Neural progenitor cell (in vitro differentiated cells): ENCODE measurements around the gene SIPA1L3. TPM values are rescaled to one million over a fixed set of nuclear protein-coding genes. Genes with fewer than 3 reads are reported as not detected.

Source experiments
- DNase-seq: peaks from one replicate; pipeline ENCODE4 v3.0.0-alpha.2; 2016; ENCODE audit warnings: low spot score
- H2AFZ ChIP-seq: fragments of 200-600 bp; sonication (generic); replicated peaks from 2 replicates; pipeline ENCODE4 v1.6.1; 2016; ENCODE audit warnings: antibody characterized with exemption
- H3F3A ChIP-seq: fragments of 200-600 bp; sonication (generic); 2 replicates; pipeline ENCODE4 v1.6.1; 2016; ENCODE audit warnings: antibody characterized with exemption, low read depth
- H3K27ac ChIP-seq: fragments of 200-600 bp; sonication (generic); 2 replicates; pipeline ENCODE4 v1.5.1; 2016; ENCODE audit warnings: mild to moderate bottlenecking
- H3K27me3 ChIP-seq: fragments of 200-600 bp; sonication (generic); 2 replicates; pipeline ENCODE4 v1.6.1; 2016; ENCODE audit warnings: mild to moderate bottlenecking, moderate library complexity
- H3K36me3 ChIP-seq: fragments of 200-600 bp; sonication (generic); 2 replicates; pipeline ENCODE4 v1.5.1; 2016
- H3K4me1 ChIP-seq: fragments of 200-600 bp; sonication (generic); 2 replicates; pipeline ENCODE4 v1.6.1; 2016; ENCODE audit warnings: mixed run types
- H3K4me2 ChIP-seq: fragments of 200-600 bp; sonication (generic); 2 replicates; pipeline ENCODE4 v1.6.1; 2016
- H3K4me3 ChIP-seq: fragments of 200-600 bp; sonication (generic); 2 replicates; pipeline ENCODE4 v1.5.1; 2016
- H3K79me2 ChIP-seq: fragments of 200-600 bp; sonication (generic); 2 replicates; pipeline ENCODE4 v1.6.1; 2016; ENCODE audit warnings: low read depth
- H3K9ac ChIP-seq: fragments of 200-600 bp; sonication (generic); 2 replicates; pipeline ENCODE4 v1.6.1; 2016
- H3K9me3 ChIP-seq: fragments of 200-600 bp; sonication (generic); 2 replicates; pipeline ENCODE4 v1.5.1; 2016; ENCODE audit warnings: low read depth
- H4K20me1 ChIP-seq: fragments of 200-600 bp; sonication (generic); 2 replicates; pipeline ENCODE4 v1.6.1; 2016; ENCODE audit warnings: low read depth
- H3K27ac Mint-ChIP-seq: 3 replicates; pipeline ENCODE4 v1.8.0; 2021; ENCODE audit warnings: mixed read lengths
- H3K27me3 Mint-ChIP-seq: 2 replicates; pipeline ENCODE4 v1.8.0; 2022; ENCODE audit warnings: low read depth, mild to moderate bottlenecking, inconsistent platforms, moderate library complexity, mixed read lengths; ENCODE audit not compliant: insufficient read depth
- H3K36me3 Mint-ChIP-seq: 3 replicates; pipeline ENCODE4 v1.8.0; 2021; ENCODE audit warnings: mixed read lengths
- H3K4me1 Mint-ChIP-seq: 3 replicates; pipeline ENCODE4 v1.8.0; 2021; ENCODE audit warnings: mixed read lengths
- H3K4me3 Mint-ChIP-seq: 3 replicates; pipeline ENCODE4 v1.8.0; 2021; ENCODE audit warnings: mild to moderate bottlenecking, moderate library complexity, mixed read lengths
- H3K9me3 Mint-ChIP-seq: 3 replicates; pipeline ENCODE4 v1.8.0; 2020; ENCODE audit warnings: mixed read lengths
- EZH2 ChIP-seq: fragments of 200-600 bp; sonication (generic); IDR thresholded peaks from 2 replicates; pipeline ENCODE4 v1.6.1; 2017; ENCODE audit warnings: antibody characterized with exemption, mild to moderate bottlenecking, moderate library complexity
- EZH2phosphoT487 ChIP-seq: fragments of 200-600 bp; sonication (generic); IDR thresholded peaks from 2 replicates; pipeline ENCODE4 v1.6.1; 2017; ENCODE audit warnings: antibody characterized with exemption
- total RNA-seq: library from RNA; depleted of rRNA; stranded (reverse); fragments of >200 nt; gene quantifications from 2 replicates; pipeline ENCODE4 v1.2.3, GENCODE V29; 2015; ENCODE audit warnings: low replicate concordance
- TF ChIP-seq, protein P1 (sequence below): fragments of 200-600 bp; sonication (generic); IDR thresholded peaks from 2 replicates; pipeline ENCODE4 v1.5.1; 2017; ENCODE audit warnings: antibody characterized with exemption, mild to moderate bottlenecking

The SIPA1L3 gene
- total RNA-seq, 1 donor from 2014 or later: 19.2 TPM

GRCh38 chr19:38204728-38205127, 297.7 kb downstream of the SIPA1L3 start:
- Histone ChIP-seq H3K4me2 (no peak overlapping the region), H3K9me3 (no peaks in the 10 kb centered on the region), H3K36me3 (no peaks in the 10 kb centered on the region), H4K20me1 (no peaks in the 10 kb centered on the region), H3K4me1 (peaks cover 32% of the 10 kb centered on the region), H3K27ac (no peak overlapping the region), H3K9ac (no peak overlapping the region), H3K4me3 (no peak overlapping the region), H3F3A (peaks cover 16% of the 10 kb centered on the region), H3K27me3 (no peaks in the 10 kb centered on the region), H2AFZ (no peak overlapping the region), H3K79me2 (no peaks in the 10 kb centered on the region)
- TF ChIP-seq EZH2phosphoT487 (no peak), EZH2 (no peak)
- TF ChIP-seq, protein P1, sequence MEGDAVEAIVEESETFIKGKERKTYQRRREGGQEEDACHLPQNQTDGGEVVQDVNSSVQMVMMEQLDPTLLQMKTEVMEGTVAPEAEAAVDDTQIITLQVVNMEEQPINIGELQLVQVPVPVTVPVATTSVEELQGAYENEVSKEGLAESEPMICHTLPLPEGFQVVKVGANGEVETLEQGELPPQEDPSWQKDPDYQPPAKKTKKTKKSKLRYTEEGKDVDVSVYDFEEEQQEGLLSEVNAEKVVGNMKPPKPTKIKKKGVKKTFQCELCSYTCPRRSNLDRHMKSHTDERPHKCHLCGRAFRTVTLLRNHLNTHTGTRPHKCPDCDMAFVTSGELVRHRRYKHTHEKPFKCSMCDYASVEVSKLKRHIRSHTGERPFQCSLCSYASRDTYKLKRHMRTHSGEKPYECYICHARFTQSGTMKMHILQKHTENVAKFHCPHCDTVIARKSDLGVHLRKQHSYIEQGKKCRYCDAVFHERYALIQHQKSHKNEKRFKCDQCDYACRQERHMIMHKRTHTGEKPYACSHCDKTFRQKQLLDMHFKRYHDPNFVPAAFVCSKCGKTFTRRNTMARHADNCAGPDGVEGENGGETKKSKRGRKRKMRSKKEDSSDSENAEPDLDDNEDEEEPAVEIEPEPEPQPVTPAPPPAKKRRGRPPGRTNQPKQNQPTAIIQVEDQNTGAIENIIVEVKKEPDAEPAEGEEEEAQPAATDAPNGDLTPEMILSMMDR: no peak
- peaks cover 27% of the 10 kb centered on the region for H3K4me1 Mint-ChIP-seq
- DNase-seq: no peak
- H3K27ac Mint-ChIP-seq: no peak overlapping the region
- H3K27me3 Mint-ChIP-seq: peaks cover 3% of the 10 kb centered on the region
- peaks cover 7% of the 10 kb centered on the region for H3K36me3 Mint-ChIP-seq
- no peaks in the 10 kb centered on the region for H3K9me3 Mint-ChIP-seq
- no peak overlapping the region for H3K4me3 Mint-ChIP-seq

GRCh38 chr19:38206006-38206745, 299.2 kb downstream of the SIPA1L3 start:
- Histone ChIP-seq H3K4me1 (peaks cover 33% of the 10 kb centered on the region), H3K27ac (peak overlapping the region; percentile 58), H3K9ac (no peak overlapping the region), H3F3A (peaks cover 26% of the 10 kb centered on the region), H2AFZ (no peak overlapping the region), H3K36me3 (no peaks in the 10 kb centered on the region), H3K4me3 (no peak overlapping the region), H3K27me3 (no peaks in the 10 kb centered on the region), H3K4me2 (no peak overlapping the region), H3K79me2 (no peaks in the 10 kb centered on the region), H3K9me3 (no peaks in the 10 kb centered on the region), H4K20me1 (no peaks in the 10 kb centered on the region)
- no peak for DNase-seq
- Mint-ChIP-seq H3K27ac (no peak overlapping the region), H3K27me3 (peaks cover 9% of the 10 kb centered on the region), H3K36me3 (peaks cover 7% of the 10 kb centered on the region), H3K9me3 (no peaks in the 10 kb centered on the region), H3K4me1 (peaks cover 38% of the 10 kb centered on the region), H3K4me3 (no peak overlapping the region)
- TF ChIP-seq EZH2phosphoT487: no peak
- TF ChIP-seq, protein P1: no peak

- Histone ChIP-seq H3K9me3 (no peaks in the 10 kb centered on the region), H3K9ac (no peak overlapping the region), H3K79me2 (no peaks in the 10 kb centered on the region), H3F3A (peaks cover 26% of the 10 kb centered on the region), H4K20me1 (no peaks in the 10 kb centered on the region), H2AFZ (no peak overlapping the region), H3K4me3 (no peak overlapping the region), H3K27ac (peak overlapping the region; percentile 58), H3K4me1 (peaks cover 40% of the 10 kb centered on the region), H3K4me2 (no peak overlapping the region), H3K36me3 (no peaks in the 10 kb centered on the region), H3K27me3 (no peaks in the 10 kb centered on the region)
- TF ChIP-seq, protein P1: no peak
- TF ChIP-seq EZH2phosphoT487 (no peak), EZH2 (no peak)
- Mint-ChIP-seq H3K4me1 (peaks cover 38% of the 10 kb centered on the region), H3K27ac (peak overlapping the region; percentile 89), H3K4me3 (no peak overlapping the region), H3K27me3 (peaks cover 9% of the 10 kb centered on the region), H3K36me3 (peaks cover 3% of the 10 kb centered on the region), H3K9me3 (no peaks in the 10 kb centered on the region)
- no peak for DNase-seq
These were observed 299.9 kb downstream of the SIPA1L3 start for GRCh38 chr19:38206928-38207327.
